HuH-7.5 (cell line): ENCODE data around the gene MPPED1.

Experiments used
- DNase-seq: peaks from one replicate; pipeline ENCODE4 v3.0.0; 2011; ENCODE audit warnings: low spot score

The MPPED1 gene

GRCh38 chr22:43500792-43501785, 89.3 kb downstream of the MPPED1 start:
- no peak for DNase-seq

GRCh38 chr22:43501878-43502277, 90.1 kb downstream of the MPPED1 start:
- DNase-seq = no peak

DNA sequence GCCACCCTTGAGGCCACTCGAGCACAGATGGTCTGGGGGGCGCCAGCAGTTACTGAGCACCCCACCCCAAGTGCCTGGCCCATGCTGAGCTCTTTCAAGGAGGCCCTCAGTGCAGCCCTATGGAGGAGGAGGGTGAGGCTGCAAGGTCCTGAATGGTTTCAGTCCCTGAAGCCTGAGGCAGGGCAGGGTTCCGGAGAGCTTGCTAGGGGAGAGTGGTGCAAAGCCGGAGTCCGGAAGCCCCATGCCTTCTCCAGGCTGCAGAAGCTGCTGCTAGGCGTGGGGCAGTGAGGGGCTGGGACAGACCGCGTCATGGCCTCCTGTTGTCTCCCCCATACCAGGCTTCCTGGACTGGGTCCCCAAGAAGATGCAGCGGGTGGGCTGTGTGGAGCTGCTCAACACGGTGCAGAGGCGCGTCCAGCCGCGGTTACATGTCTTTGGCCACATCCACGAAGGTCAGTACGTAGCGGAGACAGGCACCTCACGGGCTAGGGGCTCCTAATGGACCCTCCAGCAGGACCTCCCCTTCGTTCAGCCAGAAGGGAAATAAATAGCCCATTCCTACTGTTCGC, 90.6 kb downstream of the MPPED1 start:
- no peak for DNase-seq

DNA sequence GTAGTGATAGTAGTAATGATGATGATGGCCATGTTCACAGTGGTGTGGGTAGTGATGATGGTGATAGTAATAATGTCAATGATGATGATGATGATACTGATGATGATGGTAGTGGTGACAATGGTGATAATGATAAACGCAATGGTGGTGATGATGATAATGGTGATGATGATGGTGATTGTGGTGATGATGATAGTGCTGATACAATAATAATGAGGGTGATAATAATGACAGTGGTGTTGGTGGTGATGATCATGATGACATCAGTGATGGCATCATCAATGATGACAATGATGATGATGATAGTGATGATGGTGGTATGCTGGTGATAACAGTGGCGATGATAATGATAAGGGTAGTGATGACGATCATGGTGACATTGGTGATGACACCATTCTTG, 92.3 kb downstream of the MPPED1 start:
- DNase-seq = no peak

- DNase-seq = no peak
These were observed 93.0 kb downstream of the MPPED1 start for GRCh38 chr22:43504666-43505261.

GRCh38 chr22:43505423-43505822, 93.6 kb downstream of the MPPED1 start:
- DNase-seq = no peak

DNA sequence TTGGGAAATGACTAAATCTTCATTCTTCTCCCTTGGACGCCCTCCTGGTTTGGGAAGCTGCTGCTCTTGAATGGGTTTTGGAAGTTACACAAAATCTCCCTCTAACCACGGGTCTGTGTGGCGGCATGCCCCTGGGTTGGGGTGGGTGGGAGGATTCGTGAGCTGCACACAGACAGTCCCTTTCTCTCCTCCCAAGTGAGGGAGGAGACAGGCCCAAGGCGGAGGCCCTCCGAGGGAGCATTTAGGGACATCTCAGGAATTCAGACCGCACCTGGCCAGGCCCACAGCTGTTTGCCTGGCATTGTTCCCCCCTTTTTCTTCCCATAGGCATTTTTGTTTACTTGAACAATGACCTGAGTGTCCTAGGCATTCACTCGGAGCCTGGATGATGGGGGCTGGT, 94.1 kb downstream of the MPPED1 start:
- no peak for DNase-seq

- DNase-seq = no peak
These were observed 94.7 kb downstream of the MPPED1 start for GRCh38 chr22:43506487-43506886.

DNA sequence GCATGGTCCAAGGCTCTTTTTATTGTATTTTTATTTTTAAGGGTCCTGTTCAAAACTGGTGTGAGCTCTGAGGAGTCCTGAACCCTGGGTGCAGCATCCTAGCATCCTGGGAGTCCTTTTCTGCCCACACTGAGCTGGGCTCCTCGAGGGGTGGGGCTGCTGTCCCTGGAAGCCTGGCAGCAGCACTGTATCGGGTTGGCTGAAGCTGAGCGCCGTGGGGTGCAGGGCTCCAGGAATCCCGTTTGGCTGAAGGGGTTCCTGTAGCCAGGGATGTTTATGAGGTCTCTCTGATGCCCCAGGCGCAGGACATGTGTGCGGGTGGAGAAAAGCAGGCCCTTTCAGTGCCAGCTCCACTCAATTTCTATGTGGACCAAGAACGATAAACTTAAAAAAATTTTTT, 95.4 kb downstream of the MPPED1 start:
- DNase-seq = no peak

- no peak for DNase-seq
These were observed 96.7 kb downstream of the MPPED1 start for GRCh38 chr22:43508489-43508888.

DNA sequence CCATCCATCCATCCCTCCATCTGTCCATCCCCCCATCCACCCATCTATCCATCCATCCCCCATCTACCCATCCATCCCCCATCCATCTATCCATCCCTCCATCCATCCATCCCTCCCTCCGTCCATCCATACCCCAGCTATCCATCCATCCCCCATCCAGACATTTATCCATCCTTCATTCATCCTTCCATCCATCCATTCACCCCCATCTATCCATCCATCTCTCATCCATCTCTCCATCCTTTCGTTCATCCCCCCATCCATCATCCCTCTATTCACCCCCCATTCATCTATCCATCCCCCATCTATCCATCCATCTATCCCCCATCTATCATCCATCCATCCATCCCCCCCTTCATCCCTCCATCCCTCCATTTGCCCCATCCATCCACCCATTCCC, 97.5 kb downstream of the MPPED1 start:
- no peak for DNase-seq

DNA sequence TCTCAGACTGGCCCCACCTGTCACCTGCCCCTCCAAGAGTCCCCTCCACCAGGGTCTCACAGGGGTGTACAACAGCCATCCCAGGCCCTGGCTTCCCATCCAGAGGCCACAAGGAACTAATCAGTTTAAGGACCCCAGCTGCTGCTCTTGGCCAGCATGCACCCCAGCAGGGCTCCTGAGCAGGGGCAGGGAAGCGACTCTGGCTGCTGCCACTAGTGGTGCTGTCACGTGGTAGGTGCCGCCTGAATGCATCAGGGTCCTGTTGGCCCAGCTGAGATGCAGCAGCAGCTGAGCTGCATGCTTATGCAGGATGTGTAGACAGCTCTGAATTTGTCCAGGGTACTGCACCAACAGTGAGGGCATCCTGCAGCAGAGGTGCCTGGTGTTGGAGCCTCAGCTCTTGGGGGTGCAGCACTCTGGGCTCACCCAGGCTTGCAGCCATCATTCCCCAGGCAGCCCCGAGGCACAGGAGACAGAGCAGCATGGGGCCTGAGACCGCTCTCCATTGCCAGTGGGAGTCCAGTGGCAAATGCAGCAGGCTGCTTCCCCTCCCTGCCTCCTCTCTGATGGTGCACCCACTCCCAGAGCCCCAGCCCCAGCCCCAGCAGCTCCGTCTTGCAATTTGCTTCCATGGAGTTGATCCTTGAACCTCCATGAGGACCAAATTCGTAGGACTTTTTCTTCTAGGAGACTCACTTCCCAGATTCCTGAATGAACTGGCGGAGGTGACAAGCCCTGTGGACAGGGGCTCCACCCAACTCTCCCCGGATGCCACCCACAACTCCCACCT, 98.7 kb downstream of the MPPED1 start:
- DNase-seq = no peak

DNA sequence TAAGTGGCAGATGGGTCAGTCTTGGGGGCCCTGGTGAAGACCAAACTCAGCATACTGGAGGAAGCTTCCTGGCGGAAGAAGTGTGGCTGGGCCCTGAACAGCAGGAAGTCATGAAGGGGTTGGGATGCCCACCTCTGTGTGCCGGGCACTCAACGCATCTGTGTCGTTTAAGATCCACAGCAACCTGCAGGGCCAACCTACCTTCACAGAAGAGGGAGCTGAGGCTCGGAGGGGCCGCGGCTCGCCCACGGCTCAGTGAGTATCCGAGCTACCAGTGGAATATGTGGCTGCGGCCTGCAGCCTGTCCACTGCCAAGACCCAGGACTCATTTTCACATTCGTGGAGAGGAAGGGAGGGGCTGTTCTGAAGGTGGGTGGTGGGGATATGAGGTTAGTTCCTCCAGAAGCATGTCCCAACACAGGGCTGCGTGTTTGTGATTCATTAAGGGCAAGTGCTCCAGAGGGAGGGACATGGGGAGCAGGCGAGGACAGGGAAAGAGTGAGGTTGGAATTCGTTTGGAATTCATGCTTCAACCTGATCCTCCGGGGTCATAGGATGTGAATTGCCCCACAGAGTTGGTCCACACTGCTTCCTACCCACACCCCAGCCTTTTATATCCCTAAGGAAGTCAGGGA, 99.6 kb downstream of the MPPED1 start:
- no peak for DNase-seq

DNA sequence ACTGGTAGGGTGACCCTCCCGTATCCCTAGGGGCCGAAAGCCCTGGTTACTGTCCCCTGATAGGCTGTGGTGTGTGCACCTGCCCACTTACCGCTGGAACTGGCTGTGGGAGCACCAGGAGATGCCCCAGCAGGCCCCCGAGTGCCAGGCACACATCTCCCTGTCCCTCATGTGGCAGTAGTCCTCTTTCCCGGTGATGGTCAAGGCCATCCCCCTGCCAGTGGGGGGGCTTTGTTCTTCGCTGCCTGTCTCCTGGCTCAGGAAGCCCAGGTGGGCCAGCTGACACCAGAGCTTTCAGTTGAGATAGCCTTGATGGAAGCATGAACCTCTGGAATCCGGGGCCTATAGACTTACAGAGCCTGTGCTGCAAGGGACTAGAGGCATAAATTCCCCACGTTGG, 100.5 kb downstream of the MPPED1 start:
- DNase-seq = no peak

DNA sequence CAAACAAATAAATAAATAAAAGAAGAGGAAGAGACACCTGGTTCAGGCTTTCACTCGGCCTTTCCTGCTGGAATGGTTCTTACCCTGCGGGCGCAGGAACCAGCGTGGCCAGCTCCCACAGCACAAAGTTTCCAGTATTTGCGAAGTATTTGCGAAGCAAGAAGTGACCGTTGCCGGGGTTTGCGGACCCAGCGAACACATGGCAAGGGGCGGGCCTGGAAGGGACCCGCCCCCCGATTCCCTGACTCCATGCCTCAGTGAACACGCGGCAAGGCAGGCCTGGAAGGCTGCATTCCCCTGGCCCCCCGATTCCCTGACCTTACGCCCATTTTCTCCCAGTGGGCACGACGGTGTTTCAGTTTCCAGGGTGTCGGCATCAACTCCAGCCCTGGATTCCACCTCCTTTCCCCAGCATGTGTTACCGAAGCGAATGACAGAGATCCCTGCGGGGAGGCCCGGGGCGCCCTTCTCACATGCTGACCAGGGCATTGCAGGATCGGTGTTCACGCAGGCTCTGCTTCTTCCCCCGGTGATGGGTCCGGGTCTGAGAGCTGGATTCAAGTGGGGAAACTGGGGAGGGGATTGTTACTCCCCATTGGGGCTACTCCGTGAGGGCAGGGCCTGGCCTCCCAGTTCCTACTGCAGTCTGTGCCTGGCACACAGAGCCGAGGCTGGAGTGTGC, 102.8 kb downstream of the MPPED1 start:
- no peak for DNase-seq

DNA sequence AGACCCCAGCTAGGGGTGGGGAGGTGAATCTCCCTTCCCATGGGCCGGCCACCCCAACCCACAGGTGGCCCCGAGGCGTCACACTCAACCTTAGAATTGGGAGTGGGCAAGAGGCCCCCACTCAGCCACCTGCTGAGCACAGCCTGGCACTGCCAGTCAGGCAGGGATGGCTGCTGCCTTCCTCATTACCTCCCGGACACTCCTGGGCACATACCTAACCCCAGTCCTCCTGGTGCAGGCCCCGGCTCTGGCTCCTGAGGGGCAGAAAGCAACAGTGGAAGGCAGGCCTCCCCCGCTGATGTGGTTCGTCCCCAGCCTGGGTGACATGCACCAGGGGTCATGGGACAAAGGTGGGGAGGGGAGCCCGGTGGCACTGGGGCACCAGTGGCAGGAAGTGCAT, 103.6 kb downstream of the MPPED1 start:
- DNase-seq = no peak

DNA sequence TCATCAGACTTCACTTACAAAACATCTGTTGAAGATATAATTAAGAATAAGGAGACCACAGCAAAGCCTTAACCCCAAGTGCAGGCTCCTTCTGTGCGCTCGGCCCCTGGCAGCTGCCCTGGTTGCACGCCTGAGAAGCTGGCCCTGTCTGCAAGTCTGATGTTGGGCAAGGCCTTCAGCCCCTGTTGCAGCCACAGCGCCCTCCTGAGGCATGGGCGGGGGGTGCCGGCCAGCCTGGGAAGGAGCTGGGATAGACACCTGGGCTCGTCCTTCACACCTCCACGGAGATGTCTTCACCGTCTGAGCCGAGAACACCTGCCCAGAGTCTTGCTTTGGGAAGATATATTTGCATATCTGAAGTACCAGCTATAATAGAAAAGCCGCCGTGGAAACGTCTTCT, 104.1 kb downstream of the MPPED1 start:
- no peak for DNase-seq

DNA sequence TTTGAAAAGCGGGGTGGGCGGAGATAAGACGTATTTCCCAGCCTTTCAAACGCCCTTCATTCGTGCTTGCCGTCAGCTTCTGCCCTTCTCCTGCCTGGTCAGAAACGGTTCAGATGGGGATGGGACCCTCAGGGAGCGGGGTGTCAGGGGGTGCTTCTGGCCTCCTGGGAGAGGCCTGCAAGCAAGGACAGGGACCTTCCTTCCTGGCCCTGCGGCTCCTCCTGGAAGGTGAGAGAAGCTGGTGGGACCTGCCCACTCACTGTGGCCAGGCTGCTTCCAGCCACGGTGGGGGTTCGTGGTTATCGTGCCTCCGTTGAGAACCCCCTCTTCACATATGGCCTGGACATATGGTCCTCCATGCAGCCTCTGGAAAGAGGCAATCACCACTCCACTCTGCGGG, 104.6 kb downstream of the MPPED1 start:
- DNase-seq = no peak

- DNase-seq = no peak
These were observed 105.3 kb downstream of the MPPED1 start for GRCh38 chr22:43516996-43517635.

GRCh38 chr22:43520632-43521039, 108.8 kb downstream of the MPPED1 start:
- DNase-seq = no peak

DNA sequence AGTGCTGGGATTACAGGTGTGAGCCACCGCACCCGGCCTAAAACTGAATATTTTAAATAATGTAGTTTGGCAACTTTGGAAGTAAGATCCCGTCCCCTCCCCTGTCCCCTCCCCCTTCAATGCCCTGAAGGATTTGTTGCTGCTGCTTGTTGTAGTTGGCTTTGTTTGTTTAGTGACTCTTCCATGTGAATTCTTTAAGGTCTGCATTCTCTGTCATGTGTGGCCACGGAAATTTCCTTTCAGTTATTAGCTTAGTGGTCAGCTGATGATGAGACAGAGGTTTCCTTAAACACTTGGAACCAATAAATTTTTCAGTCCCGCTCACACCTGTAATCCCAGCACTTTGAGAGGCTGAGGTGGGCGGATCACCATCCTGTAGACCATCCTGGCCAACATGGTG, 109.9 kb downstream of the MPPED1 start:
- DNase-seq = no peak
